PFSK-1 (cell line): ENCODE results near the gene SORCS1.

Experiments
- FOXP2 ChIP-seq: optimal IDR thresholded peaks from 2 replicates; pipeline ENCODE3; 2011; ENCODE audit warnings: borderline replicate concordance, control low read depth, inconsistent platforms; ENCODE audit not compliant: insufficient read depth; ENCODE audit errors: extremely low read length, extremely low read depth
- POLR2AphosphoS5 ChIP-seq: IDR thresholded peaks from 2 replicates; pipeline ENCODE4 v1.6.1; 2012; ENCODE audit warnings: low read depth, mild to moderate bottlenecking, control low read depth, low read length, moderate library complexity
- REST ChIP-seq, 2 experiments: IDR thresholded peaks; 2 replicates each; pipeline versions ENCODE4 v1.6.1 to v1.8.0; 2011 to 2012; ENCODE audit warnings: low read depth in 2 of 2, low read length in 2 of 2, control low read depth in 1 of 2, inconsistent platforms in 1 of 2, mild to moderate bottlenecking in 1 of 2, moderate library complexity in 1 of 2; ENCODE audit not compliant: insufficient read depth in 1 of 2
- SIN3A ChIP-seq: IDR thresholded peaks from 2 replicates; pipeline ENCODE4 v1.6.1; 2012; ENCODE audit warnings: mild to moderate bottlenecking, low read length, moderate library complexity, borderline replicate concordance; ENCODE audit not compliant: insufficient read depth

GRCh38 chr10:106722524-106722923, 442.0 kb downstream of the SORCS1 start:
- TF ChIP-seq REST (IDR thresholded peaks at IDR 0.05; ENCODE audit: insufficient read depth in 1 of 2, low read depth in 2 of 2, low read length in 2 of 2) (no peak), POLR2AphosphoS5 (no peak), SIN3A (no peak), FOXP2 (no peak)
